Heart right ventricle (tissue), 16 donors: Measurements from ENCODE around the gene CDK14. TPM values are rescaled to one million over a fixed set of nuclear protein-coding genes. Genes with fewer than 3 reads are reported as not detected.

ENCODE experiments used
- ATAC-seq, 8 donors: fragments of 200-7000 bp; cut with Tn5 transposase; one replicate each; pipeline ENCODE4 v1.9.1; 2020; ENCODE audit warnings: mild to moderate bottlenecking in 8 of 8, moderate library complexity in 8 of 8, moderate number of reproducible peaks in 1 of 8
- DNase-seq, 2 donors: peaks; one replicate each; pipeline ENCODE4 v3.0.0-alpha.2; 2020
- H3K27ac ChIP-seq, 10 donors: fragments of 200-600 bp; sonication (generic) in 2 of 10; one replicate each; pipeline versions ENCODE4 v1.5.0 to v1.8.0; 2020 to 2022; ENCODE audit warnings: mild to moderate bottlenecking in 3 of 10
- H3K27me3 ChIP-seq, 7 donors: fragments of 200-600 bp; one replicate each; pipeline ENCODE4 v1.8.0; 2021 to 2022; ENCODE audit warnings: mild to moderate bottlenecking in 2 of 7
- H3K36me3 ChIP-seq, 9 donors: fragments of 200-600 bp; sonication (generic) in 1 of 9; one replicate each; pipeline versions ENCODE4 v1.5.0 to v1.8.0; 2020 to 2022; ENCODE audit warnings: mild to moderate bottlenecking in 2 of 9
- H3K4me1 ChIP-seq, 9 donors: fragments of 200-600 bp; sonication (generic) in 1 of 9; one replicate each; pipeline versions ENCODE4 v1.5.0 to v1.8.0; 2020 to 2022; ENCODE audit warnings: mild to moderate bottlenecking in 4 of 9
- H3K4me3 ChIP-seq, 10 donors: fragments of 200-600 bp; sonication (generic) in 2 of 10; one replicate each; pipeline versions ENCODE4 v1.5.0 to v1.8.0; 2020 to 2022; ENCODE audit warnings: mild to moderate bottlenecking in 7 of 10, moderate library complexity in 2 of 10
- H3K9me3 ChIP-seq, 11 donors: fragments of 200-600 bp in 10 of 11; sonication (generic) in 2 of 11; one replicate each; pipeline versions ENCODE4 v1.5.0 to v1.8.0; 2013 to 2022; ENCODE audit warnings: mild to moderate bottlenecking in 2 of 11, control low read depth in 1 of 11, moderate library complexity in 1 of 11
- WGBS, 2 donors: extraction: QIAGEN DNeasy Blood & Tissue Kit; methylation state at CpG; one replicate each; pipeline ENCODE4 v1.1.7; 2013; ENCODE audit warnings: inconsistent platforms in 1 of 2; 5-methylcytosine and 5-hydroxymethylcytosine counted together
- intact Hi-C, 10 donors: fragments of 100-400 bp; cut with DNase I; formaldehyde crosslinking; loops; one replicate each; pipeline versions ENCODE4 v1.11.1 to v1.14.2; 2022
- polyA plus RNA-seq, 2 donors: library from polyadenylated mRNA; stranded (reverse); fragments of 200-250 nt; gene quantifications; one replicate each; pipeline ENCODE4 v1.2.3, GENCODE V29; 2013
- total RNA-seq, 10 donors: library from RNA; stranded (reverse); fragmentation: NEBNext Ultra II Directional in 3 of 10; extraction: Animal tissue kit (Norgen Biotek cat#: 25700) in 3 of 10; gene quantifications; one replicate each; pipeline versions ENCODE4 v1.2.1 to v1.2.4, GENCODE V29; 2021 to 2023
- TF ChIP-seq, protein P1 (sequence below), 9 donors: fragments of 200-600 bp; sonication (generic) in 2 of 9; IDR thresholded peaks; one replicate each; pipeline versions ENCODE4 v1.5.0 to v1.8.0; 2021 to 2022; ENCODE audit warnings: antibody characterized with exemption in 9 of 9, mild to moderate bottlenecking in 5 of 9, moderate library complexity in 1 of 9
- donor health status: Arrhythmogenic right ventricular cardiomyopathy.
- donor health status: ischemic (EF 13 %, LVEDD 7.1; RV severe dilation, severe dysfunction).
- donor health status: healthy with polysubstance abuse.
- donor health status: DM: no; HTN: yes; CAD: no.
- donor health status: DM: no; HTN: no; CAD: no.
- donor health status: ischemic (EF 25% LVEDD 6.9; RV normal size, moderate dysfunction).
- donor health status: ischemic (EF 25% LVEDD 5.7; RV mildly dilated, moderate dysfunction).
- donor health status: healthy.
- donor health status: DM: yes; HTN: yes; CAD: no.
- donor health status: Ischemic cardiomyopathy.
- donor health status: ischemic (EF 35%, LVEDD 5.7; RV mildly dilated, moderate dysfunction).
- donor health status: nonischemic (EF 11% LVEDD 7.7; RV severe dilation, severe dysfunction).
- donor health status: DM: yes; HTN: yes; CAD: no.
- donor health status: PGD.
- donor health status: ischemic (EF 29% LVEDD 5.4; RV normal size, mild dysfunction).
- donor health status: nonischemic (EF 23%, LVEDD 6.1; RV moderate dilation, normal function).

CDK14 gene
- total and polyA plus RNA-seq, 12 donors, result 3.9 to 36.5 (median 21.4) TPM

DNA sequence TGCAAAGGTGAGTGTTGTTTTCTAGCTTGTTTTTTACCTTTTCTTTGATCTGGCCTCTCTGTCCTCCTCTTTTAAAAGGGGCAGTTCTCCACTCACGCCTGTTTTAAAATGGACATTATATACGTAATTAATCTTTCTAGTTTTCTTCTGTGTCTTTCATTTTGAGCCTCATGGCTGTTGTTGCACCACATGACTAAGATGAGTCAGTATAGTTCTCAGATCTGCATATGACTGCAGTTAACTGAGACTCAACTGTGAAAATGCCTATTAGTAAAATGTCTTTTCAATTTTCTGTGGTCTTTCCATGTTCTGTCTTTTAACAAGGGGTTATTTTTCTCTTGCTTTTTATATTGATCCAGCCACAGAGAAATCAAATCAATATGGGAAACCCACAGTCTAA lies 296.1 kb downstream of the CDK14 start:
- Histone ChIP-seq H3K27ac (no peak overlapping the region), H3K27me3 (no peaks in the 10 kb centered on the region), H3K36me3 (no peaks in the 10 kb centered on the region), H3K4me3 (no peak overlapping the region), H3K4me1 (peaks cover 0 to 10% (median 0%) of the 10 kb centered on the region in 9 donors), H3K9me3 (no peaks in the 10 kb centered on the region)
- no peak for ATAC-seq
- TF ChIP-seq, protein P1, sequence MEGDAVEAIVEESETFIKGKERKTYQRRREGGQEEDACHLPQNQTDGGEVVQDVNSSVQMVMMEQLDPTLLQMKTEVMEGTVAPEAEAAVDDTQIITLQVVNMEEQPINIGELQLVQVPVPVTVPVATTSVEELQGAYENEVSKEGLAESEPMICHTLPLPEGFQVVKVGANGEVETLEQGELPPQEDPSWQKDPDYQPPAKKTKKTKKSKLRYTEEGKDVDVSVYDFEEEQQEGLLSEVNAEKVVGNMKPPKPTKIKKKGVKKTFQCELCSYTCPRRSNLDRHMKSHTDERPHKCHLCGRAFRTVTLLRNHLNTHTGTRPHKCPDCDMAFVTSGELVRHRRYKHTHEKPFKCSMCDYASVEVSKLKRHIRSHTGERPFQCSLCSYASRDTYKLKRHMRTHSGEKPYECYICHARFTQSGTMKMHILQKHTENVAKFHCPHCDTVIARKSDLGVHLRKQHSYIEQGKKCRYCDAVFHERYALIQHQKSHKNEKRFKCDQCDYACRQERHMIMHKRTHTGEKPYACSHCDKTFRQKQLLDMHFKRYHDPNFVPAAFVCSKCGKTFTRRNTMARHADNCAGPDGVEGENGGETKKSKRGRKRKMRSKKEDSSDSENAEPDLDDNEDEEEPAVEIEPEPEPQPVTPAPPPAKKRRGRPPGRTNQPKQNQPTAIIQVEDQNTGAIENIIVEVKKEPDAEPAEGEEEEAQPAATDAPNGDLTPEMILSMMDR (IDR thresholded peaks at IDR 0.05), result no peak
- no peak for DNase-seq
- intact Hi-C loops, result no loop called here
- 93 to 94% methylated on average over 2 of the region's 2 CpGs for WGBS, 2 donors

- no peak overlapping the region for H3K4me3 ChIP-seq
- H3K27ac ChIP-seq, result no peak overlapping the region
- DNase-seq (no peak), ATAC-seq (no peak)
- H3K4me1 ChIP-seq, result peaks cover 0 to 5% (median 0%) of the 10 kb centered on the region in 9 donors
- TF ChIP-seq, protein P1 (IDR thresholded peaks at IDR 0.05), result no peak
- H3K27me3 ChIP-seq, result no peaks in the 10 kb centered on the region
- whole genome bisulfite sequencing, 2 donors, result 95 to 96% methylated on average over 3 of the region's 3 CpGs
- intact Hi-C loops, result no loop called here
- no peaks in the 10 kb centered on the region for H3K36me3 ChIP-seq
- H3K9me3 ChIP-seq, result no peaks in the 10 kb centered on the region
Measured at GRCh38 chr7:90894122-90894521, 298.0 kb downstream of the CDK14 start.

GRCh38 chr7:90896458-90896857 lies 300.3 kb downstream of the CDK14 start:
- Histone ChIP-seq H3K36me3 (no peaks in the 10 kb centered on the region), H3K27me3 (no peaks in the 10 kb centered on the region), H3K9me3 (no peaks in the 10 kb centered on the region), H3K4me3 (no peak overlapping the region), H3K27ac (no peak overlapping the region), H3K4me1 (no peaks in the 10 kb centered on the region)
- DNase-seq (no peak), ATAC-seq (no peak)
- intact Hi-C loops, result no loop called here
- TF ChIP-seq, protein P1 (IDR thresholded peaks at IDR 0.05), result no peak
- whole genome bisulfite sequencing, 2 donors, result 87 to 96% methylated on average over 1 of the region's 1 CpG

DNA sequence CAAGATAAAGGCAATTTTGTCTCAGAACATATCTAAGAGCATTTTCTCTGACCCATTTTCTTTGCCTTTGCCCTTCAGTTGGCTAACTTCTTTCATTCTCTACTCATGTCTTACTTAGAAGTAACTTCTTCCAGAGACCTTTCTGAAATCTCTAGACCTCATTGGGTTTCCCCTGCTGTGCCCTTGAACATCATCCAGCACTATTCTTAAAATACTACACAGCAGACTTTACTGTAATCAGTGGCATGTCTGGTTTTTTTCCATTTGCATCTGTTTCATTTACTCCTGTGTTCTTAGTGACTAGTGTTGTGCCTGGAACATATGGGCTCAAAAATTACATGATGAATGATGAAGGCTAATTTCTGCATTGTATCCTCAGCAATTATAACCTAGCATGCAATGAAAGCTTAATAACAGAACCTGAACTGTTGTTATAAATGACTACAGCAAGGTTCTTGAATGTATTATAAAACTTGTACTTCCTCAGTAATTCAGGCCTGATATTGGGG lies 301.9 kb downstream of the CDK14 start:
- DNase-seq (no peak), ATAC-seq (peak in 5 of 8 donors; percentile 48 to 75 (median 59))
- H3K27me3 ChIP-seq, result no peaks in the 10 kb centered on the region
- H3K36me3 ChIP-seq, result no peaks in the 10 kb centered on the region
- no peak overlapping the region for H3K27ac ChIP-seq
- no peaks in the 10 kb centered on the region for H3K4me1 ChIP-seq
- TF ChIP-seq, protein P1 (IDR thresholded peaks at IDR 0.05), result no peak
- H3K9me3 ChIP-seq, result no peaks in the 10 kb centered on the region
- no peak overlapping the region for H3K4me3 ChIP-seq
- intact Hi-C loops, result no loop called here
